CD4-positive, alpha-beta T cell treated with Interleukin-1 beta for 1 hour (primary cell): ENCODE data around the gene STAU1.
"Not testable (repeated sequence)": the region's sequence is repeated elsewhere in the genome, so short reads cannot be mapped to it uniquely, and the experiment has no call there.

Experiments
- DNase-seq, 2 donors: peaks; one replicate each; pipeline ENCODE4 v3.0.0-alpha.2; 2020 to 2022

STAU1 gene

DNA sequence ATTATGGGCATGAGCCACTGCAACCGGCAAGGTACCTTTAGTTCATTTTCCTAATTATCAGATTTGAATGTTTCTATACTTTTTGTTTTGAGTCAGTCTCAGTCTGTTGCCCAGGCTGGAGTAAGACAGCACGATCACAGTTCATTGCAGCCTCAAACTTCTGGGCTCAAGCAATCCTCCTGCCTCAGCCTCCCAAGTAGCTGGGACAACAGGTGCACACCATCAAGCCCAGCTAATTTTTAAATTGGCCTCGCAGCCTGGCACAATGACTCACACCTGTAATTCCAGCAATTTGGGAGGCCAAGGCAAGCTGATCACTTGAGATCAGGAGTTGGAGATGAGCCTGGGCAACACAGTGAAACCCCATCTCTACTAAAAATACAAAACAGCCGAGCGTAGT, 24.4 kb downstream of the STAU1 start:
- DNase-seq: no peak

GRCh38 chr20:49161428-49162152, 26.5 kb downstream of the STAU1 start:
- DNase-seq: no peak

GRCh38 chr20:49160057-49160929, 27.8 kb downstream of the STAU1 start:
- DNase-seq: no peak

- DNase-seq: no peak
These were observed 31.0 kb downstream of the STAU1 start for GRCh38 chr20:49157146-49157545.

- DNase-seq: no peak
These were observed 31.7 kb downstream of the STAU1 start for GRCh38 chr20:49156481-49156880.

DNA sequence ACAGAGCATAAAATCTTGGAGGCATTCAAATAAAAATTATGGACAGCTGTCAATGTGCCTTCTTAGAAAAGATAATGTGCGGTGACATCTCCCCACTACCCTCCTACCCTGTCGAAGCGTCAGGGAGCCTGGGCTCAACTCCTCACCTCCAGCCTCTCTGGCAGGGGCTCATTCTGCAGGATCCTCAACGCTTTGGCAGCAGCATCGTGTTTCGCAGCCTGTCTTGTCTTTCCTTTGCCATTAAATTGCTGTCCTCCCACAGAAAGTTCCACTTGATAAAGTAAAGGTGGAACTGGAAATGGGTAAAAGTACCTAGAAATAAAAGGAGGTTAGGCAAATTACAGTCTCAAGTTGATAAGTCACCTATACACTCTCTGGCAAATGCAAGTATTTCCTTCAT, 36.7 kb downstream of the STAU1 start:
- DNase-seq: no peak

DNA sequence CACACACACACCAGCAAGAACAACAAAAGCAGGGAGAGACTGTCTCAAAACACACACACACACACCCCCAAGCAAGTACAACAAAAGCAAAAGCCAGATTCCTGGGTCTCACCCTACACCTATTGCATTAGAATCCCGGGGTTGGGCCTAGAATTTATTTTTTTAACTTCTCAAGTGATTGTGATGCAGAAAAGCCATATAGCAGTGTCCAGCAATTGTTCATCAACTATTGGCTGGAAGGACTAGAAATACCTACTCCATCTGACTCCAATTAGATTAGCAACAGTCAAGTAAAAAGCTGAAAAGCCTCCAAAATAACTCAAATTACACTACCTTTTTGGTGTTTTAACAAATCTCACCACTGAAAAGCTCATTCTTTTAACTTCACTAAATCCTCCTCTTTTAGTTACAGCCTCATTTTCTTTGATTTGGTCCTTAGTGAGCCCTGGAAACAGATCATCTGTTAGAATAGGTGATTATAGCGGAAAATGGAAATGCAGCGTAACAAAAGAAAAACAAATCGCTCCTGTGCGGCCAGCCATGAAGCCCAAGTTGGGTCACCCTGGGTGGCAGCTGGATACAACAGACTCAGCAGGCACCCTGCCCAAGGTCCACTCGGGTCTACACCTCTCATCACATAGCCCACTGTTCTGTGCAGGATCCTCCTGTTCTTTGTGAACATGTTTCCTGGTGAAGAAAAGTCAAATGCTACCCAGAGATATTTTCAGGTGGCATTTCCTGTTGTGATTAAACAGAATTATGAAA, 38.7 kb downstream of the STAU1 start:
- no peak for DNase-seq

- no peak for DNase-seq
These were observed 39.5 kb downstream of the STAU1 start for GRCh38 chr20:49148601-49149000.

DNA sequence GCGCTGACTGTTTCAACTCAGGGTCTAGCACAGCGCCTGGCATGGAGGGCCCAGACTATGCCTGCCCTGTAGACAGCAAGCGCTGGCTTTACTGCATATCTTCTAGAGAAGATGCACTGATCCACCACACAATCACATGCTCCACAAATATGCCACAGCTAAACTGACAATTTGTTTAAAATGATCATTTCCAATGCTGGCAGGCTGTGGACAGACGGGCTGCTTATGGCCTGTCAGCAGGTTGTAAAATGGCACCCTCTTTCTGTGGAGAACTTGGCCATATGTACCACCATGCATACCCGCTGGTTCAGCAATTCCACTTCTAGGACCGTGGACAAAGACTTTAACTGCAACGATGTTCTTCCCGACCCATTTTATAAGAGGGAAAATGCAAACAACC, 40.8 kb downstream of the STAU1 start:
- no peak for DNase-seq

DNA sequence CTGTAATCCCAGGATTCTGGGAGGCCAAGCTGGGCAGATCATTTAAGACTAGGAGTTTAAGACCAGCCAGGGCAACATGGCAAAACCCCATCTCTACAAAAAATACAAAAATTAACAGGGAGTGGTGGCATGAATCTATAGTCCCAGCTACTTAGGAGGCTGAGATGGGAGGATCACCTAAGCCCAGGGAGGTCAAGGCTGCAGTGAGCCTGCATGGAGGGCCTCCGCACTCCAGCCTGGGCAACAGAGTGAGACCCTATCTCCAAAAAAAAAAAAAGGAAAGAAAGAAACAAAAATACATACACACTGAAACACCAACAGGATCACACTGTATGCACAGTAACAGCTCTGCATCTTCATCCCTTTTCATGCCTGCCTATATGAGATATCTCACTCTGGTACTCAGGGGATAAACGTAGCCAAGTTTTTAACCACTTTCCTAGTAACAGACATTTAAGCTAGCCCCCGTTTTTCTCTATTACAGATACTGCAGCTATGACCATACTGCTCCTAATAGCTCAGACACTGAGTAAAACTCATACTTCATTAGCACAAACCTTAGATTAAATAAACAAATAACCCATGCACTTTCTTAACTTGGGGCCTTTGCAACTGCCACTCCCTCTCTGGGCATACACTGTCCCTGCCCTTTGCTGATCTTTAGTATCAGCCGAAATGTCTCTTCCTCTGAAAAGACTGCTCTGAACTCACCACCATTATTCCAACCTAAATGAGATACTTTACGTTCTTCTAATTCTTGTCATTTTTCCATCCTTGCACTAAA, 41.5 kb downstream of the STAU1 start:
- no peak for DNase-seq

- DNase-seq: no peak
These were observed 47.3 kb downstream of the STAU1 start for GRCh38 chr20:49140834-49141233.

DNA sequence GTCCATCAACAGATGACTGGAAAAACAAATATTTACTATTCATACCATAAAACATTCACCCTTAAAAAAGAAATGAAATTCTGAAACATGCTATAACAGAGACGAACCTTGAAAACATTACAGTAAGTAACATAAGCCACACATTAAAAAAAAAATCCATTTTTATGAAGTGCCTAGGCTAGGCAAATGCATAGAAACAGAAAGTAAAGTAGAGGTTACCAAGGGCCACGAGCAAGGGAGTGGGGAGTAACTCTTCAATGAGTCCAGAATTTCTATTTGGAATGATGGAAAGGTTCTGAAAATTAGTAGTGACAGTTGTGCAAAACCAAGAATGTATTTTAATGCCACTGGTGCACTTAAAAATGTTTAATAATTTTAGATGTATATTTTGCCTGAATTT, 47.7 kb downstream of the STAU1 start:
- DNase-seq: no peak

- DNase-seq: no peak
These were observed 49.7 kb downstream of the STAU1 start for GRCh38 chr20:49138431-49138830.

DNA sequence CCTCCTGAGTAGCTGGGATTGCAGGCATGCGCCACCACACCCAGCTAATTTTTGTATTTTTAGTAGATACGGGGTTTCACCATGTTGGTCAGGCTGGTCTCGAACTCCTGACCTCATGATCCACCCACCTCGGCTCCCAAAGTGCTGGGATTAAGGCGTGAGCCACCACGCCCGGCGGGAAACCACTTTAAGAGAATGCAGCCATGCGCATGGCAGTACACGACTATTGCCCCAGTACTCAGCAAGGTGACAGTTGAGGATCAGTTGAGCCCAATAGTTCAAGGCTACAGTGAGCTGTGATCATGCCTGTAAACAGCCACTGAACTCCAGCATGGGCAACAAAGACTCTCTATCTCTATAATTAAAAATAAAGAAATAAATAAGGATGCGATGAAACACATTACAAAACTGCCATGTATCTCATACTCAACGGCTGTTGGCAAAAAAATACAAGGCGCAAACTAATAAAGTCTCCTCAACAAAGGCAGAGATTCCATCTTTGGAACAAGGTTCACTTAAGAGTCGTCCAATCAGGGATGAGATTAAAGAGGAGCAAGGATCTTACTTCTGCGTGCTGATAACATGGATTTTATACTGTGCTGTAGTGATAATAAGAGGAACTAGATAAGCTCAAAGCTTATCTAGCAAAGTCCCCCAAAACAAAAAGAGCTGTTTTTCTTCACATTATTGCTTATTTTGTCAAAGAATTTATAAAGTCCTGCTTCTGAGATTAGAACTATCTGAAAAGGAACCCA, 51.1 kb downstream of the STAU1 start:
- no peak for DNase-seq

GRCh38 chr20:49134797-49135196, 53.3 kb downstream of the STAU1 start:
- not testable (repeated sequence) for DNase-seq

DNA sequence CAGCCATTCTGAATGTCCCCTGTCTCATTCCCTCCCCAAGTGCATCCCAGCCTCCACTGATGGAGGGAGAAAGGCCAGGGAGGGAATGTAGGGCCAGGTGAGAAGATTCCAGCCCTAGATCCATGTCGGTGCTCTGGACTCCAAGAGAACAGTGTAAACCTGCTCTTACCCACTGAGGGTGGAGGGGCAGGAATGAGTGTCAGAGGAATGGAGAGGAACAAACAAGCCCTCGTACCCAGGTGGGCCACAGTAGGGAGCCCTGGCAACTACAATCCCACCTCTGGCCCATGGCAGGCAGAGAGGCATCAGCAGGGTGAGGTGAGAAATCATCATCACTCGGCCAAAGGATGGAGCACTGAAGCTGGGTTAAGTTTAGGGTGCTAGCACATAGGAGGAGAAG, 54.6 kb downstream of the STAU1 start:
- no peak for DNase-seq

GRCh38 chr20:49132995-49133478, 55.1 kb downstream of the STAU1 start:
- DNase-seq: peak in 1 of 2 donors; percentile 68

- no peak for DNase-seq
These were observed 64.2 kb downstream of the STAU1 start for GRCh38 chr20:49123982-49124381.

GRCh38 chr20:49122920-49123319, 65.2 kb downstream of the STAU1 start:
- no peak for DNase-seq

DNA sequence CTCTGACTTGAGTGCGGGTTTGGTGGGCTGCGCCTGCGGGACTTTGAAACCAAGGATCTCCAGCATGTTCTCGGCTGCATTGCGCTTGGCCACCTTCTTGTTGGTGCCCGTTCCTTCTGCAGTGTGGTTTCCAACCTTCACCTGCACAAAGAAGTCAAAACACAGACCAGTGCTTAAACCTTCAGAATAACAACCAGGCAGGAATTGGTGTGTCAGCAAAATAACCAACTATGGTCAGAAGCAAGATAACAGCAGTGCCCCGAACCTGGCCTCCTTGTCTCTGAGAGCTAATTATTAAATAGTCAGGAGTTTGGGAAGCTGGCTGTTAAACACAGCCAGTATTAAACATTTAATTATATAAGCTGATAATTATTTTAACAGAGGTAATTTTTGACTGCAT, 68.1 kb downstream of the STAU1 start:
- DNase-seq: no peak

DNA sequence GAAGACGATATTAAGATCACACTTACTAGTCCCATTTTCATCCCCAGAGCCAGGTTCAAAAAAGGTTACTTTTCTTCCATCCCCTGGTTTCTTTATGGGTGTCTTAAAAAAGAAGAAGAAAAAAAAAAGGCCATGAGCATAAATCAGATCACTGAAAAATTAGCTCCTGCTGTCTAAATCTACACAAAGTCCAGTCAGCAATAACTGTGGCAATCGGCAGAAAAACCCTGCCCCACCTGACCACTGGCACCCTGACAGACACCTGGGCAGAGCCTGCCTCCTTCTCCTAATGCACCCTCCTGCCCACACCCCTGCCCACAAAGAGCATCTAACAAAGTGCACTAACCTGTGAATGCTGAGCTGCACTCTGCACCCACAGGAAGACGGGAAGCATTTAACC, 69.8 kb downstream of the STAU1 start:
- DNase-seq: no peak

DNA sequence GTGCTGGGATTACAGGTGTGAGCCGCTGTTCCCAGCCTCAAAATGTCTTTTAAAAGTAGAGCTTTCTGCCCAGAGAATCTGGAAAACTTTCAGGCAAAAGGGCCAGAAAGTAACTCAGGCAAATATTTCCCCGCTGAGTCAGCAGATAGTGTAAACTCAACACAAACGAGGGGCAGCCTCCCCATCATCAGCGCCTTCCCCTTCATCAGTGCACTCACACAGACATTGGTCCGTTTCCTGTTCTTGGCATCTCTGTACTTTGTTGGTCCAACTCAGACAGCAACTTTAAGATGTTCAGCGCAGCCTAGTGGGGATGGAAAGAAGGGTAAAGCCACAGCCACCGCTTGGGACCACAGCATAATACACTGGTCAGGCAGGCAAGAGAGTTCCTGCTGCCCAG, 72.6 kb downstream of the STAU1 start:
- no peak for DNase-seq
